Fibroblast of skin of left quadriceps (primary cell): ENCODE results near the gene PARD3B.
A peak's percentile ranks its signal among the peaks of the same experiment; 100 is the strongest.
"Not testable (repeated sequence)": the region's sequence is repeated elsewhere in the genome, so short reads cannot be mapped to it uniquely, and the experiment has no call there.

Experiments used
- DNase-seq, 2 experiments: peaks; one replicate each; pipeline ENCODE4 v3.0.0-alpha.2; 2013; ENCODE audit warnings: low read depth in 2 of 2

PARD3B gene

DNA sequence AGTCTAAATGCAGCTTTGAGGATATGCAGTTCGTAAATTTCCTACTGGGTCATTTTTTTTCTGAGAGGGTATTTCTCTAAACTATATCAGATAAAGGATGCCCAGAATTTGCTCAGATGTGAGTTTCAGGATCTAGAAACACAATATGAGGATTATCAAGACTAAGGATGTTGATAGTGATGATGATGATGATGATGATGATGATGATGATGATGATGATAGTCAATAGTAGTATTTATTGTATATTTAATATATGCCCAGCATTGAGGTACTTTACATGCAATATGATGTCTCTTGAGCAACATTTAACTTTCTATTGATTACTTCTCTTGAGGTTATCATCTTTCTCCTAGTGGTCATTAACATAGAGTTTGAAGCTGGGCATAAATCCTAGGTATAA, 914.9 kb downstream of the PARD3B start:
- DNase-seq = no peak

DNA sequence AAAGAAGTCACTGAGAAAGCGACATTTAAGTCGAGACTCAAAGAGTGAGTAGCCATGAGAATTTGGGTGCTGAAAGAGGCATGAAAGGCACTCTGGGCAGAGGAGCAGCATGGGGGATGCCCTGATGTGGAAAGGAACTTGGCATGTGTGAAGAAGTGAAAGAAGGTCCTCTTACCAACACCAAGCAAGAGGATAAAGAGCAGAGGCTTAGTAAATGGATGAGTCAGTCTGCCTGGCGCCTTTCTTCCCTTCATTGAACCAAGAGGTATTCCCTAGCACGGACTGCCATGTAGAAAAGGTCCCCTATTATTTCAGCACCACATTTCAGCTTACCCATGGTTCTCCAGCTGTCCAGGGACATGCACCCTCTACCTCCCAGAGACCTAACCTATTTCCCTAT, 915.9 kb downstream of the PARD3B start:
- no peak for DNase-seq

DNA sequence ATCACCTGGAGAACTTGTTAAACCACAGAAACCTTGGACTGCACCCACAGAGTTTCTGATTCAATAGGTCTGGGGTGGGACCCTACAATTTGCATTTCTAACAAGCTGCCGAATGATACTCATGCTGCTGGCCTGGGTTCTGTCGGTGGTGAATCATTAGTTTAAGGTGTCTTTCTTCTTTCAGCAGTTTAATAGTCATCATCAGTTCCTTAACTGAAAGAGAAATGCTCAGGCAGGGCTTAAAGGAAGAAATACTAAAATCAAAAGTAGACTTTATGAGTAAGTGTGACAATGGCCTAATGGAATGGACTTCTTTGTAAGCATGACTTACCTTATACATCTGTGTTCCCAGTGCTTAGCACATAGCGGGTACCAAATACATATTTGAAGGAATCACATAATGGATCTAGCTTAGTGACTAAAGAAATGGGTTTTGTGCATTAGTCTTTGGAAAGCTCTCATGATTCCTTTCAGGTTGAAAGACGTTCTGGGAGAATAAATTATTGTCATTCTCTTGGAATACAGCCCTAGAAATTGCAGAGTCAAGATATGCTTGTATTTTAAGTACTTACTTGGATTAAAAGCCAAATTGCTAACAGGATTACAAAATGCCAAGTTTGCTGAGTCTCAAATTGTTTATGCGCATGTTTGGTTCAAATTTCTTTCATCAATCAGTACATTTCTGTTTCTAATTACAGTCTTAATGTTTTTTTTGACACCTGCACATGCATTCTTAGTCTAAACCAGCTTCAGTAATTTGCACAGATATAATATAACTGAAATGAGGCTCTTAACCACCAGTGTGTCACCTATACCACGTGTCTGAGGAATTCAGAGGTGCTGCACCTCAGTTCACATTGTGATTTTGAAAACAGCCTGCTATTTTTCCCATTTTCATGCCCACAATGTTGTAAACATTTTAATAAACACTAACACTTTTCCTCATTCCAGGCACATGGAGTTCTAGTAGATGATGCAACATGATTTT, 916.7 kb downstream of the PARD3B start:
- DNase-seq = peak; percentile 23 to 26

DNA sequence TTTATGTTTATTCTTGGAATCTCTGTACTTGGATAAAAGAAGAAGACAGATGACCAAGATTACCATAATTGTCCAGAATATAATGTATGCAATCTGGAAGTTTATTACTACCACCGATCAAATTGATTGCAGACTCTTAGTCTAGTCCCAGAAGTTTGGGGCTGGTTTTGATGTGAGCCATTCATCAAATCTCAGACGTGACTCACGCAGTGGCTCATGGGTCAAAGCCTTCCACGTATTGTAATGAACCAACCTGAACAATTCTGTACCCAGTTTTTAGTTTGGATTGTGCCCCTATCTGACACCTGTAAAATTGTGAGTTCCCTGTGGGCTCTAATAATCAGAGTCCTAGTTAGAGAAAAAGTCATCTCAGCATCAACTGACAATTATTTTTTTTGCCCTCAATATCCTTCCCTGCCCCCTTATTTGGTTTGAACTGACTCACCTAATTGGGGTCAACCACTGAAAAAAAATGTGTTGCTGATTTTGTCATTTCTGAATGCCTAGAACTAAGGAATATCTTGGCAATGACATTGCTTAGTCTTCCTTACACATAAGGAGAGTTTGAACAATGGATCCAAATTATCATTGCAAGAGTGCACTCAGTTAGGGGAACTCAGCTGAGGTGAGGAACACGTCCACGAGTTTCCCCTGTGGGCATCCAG, 917.5 kb downstream of the PARD3B start:
- peak; percentile 19 to 20 for DNase-seq

DNA sequence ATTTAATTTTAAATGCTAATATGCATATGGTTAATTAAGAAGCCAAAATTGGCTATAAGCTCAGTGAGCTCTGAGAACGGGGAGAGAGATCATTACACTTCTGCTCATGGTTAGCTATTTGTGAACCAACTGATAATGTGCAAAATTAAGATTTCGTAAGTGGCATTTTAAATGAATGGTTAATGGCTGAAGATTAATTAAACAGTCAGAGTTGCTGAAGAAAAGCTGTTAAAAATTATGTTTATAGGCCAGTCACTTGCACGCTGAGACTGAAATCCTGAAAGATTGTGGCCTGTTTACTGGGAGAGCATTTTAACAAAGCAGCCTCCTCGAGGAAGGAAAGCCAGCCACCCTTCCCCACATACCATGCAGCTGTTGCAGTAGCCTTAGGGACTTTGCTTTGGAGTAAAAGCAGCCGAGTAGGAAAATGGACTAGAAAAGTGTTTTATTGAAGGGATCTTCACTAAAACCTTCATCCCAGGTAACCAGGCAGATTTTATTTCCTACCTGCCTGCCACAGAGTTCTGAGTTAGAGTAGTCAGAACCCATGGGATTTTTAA, 918.3 kb downstream of the PARD3B start:
- no peak for DNase-seq

- no peak for DNase-seq
Observed at GRCh38 chr2:205464681-205465080, 919.4 kb downstream of the PARD3B start.

- DNase-seq = no peak
Observed at GRCh38 chr2:205465791-205466190, 920.5 kb downstream of the PARD3B start.

- no peak for DNase-seq
Observed at GRCh38 chr2:205471776-205472175, 926.5 kb downstream of the PARD3B start.

- no peak for DNase-seq
Observed at GRCh38 chr2:205473791-205474190, 928.5 kb downstream of the PARD3B start.

DNA sequence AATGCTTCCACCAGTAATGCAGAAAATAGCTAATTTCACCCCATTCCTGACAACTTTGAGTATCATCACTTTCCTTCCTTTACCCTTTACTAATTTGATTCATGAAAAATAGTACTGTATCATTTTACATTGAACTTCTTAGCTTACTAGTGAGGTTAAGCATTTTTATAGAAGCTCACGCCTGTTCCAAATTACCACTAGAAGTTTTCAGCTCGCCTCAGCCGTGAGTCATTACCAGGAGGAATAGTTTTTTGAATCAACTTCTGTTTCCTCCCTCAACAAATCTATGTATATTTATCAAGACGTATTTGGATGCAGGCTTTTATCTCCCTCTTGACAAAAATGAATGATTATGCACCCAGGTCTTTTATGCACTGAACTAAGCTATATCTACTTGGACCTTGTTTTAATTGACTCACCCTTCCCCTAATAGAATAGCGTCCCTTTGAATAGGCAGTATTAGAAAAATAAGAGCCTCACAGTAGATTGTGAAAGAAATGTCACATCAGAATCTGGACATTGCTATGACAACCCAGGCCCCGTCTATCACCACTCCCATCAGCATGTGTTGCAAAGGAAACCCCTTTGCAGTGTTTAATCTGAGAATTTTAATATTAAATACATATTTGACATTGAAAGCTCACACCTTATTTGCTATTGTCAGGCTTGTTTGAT, 929.6 kb downstream of the PARD3B start:
- DNase-seq = peak; percentile 80 to 82

GRCh38 chr2:205475416-205475768, 930.1 kb downstream of the PARD3B start:
- no peak for DNase-seq

DNA sequence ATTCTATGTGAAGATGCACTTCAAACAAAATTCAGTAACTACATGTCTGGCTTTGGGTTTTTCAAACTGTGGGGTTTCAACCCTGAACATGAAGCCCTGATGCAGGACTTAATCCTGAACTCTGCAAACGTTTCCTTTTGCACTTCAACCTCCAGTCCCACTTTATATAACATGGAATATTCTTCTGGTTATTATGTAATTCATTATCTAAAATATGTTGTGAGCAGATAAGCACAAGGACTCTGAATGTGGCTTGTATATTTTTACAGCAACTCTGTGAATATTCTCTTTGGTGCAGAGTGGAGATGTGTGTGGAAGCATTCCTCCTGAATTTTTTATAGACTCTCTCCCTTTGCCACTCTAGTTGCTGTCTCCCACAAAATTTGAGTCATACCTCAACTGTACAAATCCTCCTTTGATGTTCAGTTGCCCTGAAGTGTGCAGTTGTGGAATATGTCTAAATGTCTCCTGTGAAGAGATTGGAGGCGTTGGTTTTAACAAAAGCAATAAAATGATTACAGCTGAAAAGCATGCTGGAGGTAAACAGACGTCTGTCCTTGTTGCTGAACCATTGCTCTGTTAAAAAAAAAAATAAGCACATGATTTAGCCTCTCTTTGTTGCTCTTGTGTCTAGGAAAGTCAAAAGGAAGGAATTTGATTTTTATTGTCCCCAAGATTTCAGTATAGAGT, 931.9 kb downstream of the PARD3B start:
- DNase-seq = no peak

GRCh38 chr2:205481861-205482260, 936.6 kb downstream of the PARD3B start:
- no peak for DNase-seq

- DNase-seq = no peak
Observed at GRCh38 chr2:205482399-205483081, 937.3 kb downstream of the PARD3B start.

GRCh38 chr2:205483095-205483494, 937.8 kb downstream of the PARD3B start:
- DNase-seq = no peak

DNA sequence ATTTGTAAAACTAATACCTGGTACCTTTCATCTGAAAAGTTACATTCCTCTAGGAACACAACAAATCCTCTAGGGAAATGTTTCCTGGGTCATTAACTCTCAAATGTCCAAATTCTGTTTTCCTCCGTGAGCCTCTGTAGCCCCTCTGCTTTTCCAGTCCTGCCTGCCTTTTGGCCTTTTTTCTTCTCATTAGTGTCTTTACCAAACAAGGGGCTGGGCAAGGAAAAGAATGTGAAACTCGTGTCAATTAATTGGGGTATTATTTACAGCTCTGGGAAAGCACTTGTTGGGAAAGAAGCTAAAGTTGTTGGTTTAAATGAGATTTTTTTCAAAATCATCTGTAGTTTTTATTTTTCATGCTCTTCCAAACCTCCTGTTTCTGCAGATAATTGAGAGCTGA, 938.9 kb downstream of the PARD3B start:
- DNase-seq = no peak

DNA sequence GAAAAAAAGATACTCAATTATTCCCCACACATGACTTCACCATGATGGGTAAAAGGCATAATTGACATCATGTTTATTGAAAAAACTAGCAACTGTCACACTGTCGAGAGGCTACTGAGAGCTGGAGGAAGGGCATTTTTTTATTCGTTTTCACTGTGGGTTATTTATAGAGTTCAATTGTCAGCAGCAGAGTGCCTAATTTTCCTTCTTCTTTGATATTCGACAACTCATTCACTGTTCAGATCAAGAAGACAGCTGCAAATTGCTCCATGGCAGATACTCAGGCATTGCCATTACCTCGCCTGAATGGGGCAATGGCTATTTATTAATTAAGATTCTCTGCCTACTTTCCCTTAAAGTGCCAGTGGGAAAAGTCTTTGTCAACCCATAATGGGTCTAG, 939.5 kb downstream of the PARD3B start:
- DNase-seq = no peak

DNA sequence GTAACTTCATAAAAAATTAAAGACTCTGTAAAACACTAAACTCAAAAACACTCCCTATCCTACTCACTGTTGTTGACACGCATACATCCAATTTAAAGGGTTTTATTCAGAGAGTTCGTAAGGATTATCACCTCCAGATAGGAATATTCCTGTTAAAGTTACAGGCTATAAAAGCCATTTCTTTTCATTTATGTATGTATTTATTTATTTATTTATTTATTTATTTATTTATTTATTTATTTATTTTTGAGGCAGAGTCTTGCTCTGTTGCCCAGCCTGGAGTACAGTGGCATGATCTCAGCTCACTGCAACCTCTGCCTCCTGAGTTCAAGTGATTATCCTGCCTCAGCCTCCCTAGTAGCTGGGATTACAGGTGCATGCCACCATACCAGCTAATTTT, 948.3 kb downstream of the PARD3B start:
- not testable (repeated sequence) for DNase-seq

- no peak for DNase-seq
Observed at GRCh38 chr2:205494537-205495235, 949.4 kb downstream of the PARD3B start.

- DNase-seq = no peak
Observed at GRCh38 chr2:205495819-205496218, 950.5 kb downstream of the PARD3B start.
